GM10847 (cell line): ENCODE measurements around the gene GCNT3.

Experiments
- POLR2A ChIP-seq: IDR thresholded peaks from 2 replicates; pipeline ENCODE4 v1.6.1; 2011; ENCODE audit not compliant: insufficient read length; ENCODE audit errors: extremely low read depth

The GCNT3 gene

GRCh38 chr15:59598461-59598860 is 13.1 kb upstream of the GCNT3 start:
- no peak for TF ChIP-seq POLR2A

- TF ChIP-seq POLR2A: no peak
Observed at GRCh38 chr15:59605994-59606393, 5.6 kb upstream of the GCNT3 start.

GRCh38 chr15:59609730-59610712 is 1.6 kb upstream of the GCNT3 start:
- TF ChIP-seq POLR2A: no peak

GRCh38 chr15:59614153-59614552 is 2.6 kb downstream of the GCNT3 start:
- TF ChIP-seq POLR2A: no peak

- TF ChIP-seq POLR2A: no peak
Observed at GRCh38 chr15:59615661-59616060, 4.1 kb downstream of the GCNT3 start.

- no peak for TF ChIP-seq POLR2A
Observed at GRCh38 chr15:59616379-59616778, 4.8 kb downstream of the GCNT3 start.

GRCh38 chr15:59618406-59618805 is 6.8 kb downstream of the GCNT3 start:
- no peak for TF ChIP-seq POLR2A

- TF ChIP-seq POLR2A: no peak
Observed at GRCh38 chr15:59622289-59622688, 10.7 kb downstream of the GCNT3 start.

- no peak for TF ChIP-seq POLR2A
Observed at GRCh38 chr15:59632714-59633113, 21.1 kb downstream of the GCNT3 start.

GRCh38 chr15:59636184-59636583 is 24.6 kb downstream of the GCNT3 start:
- no peak for TF ChIP-seq POLR2A

GRCh38 chr15:59642351-59642750 is 30.8 kb downstream of the GCNT3 start:
- TF ChIP-seq POLR2A: no peak

- TF ChIP-seq POLR2A: no peak
Observed at GRCh38 chr15:59644756-59645155, 33.2 kb downstream of the GCNT3 start.

GRCh38 chr15:59646277-59646676 is 34.7 kb downstream of the GCNT3 start:
- no peak for TF ChIP-seq POLR2A

- TF ChIP-seq POLR2A: no peak
Observed at GRCh38 chr15:59647085-59647484, 35.5 kb downstream of the GCNT3 start.

GRCh38 chr15:59649603-59650002 is 38.0 kb downstream of the GCNT3 start:
- TF ChIP-seq POLR2A: no peak

GRCh38 chr15:59654046-59654445 is 42.5 kb downstream of the GCNT3 start:
- no peak for TF ChIP-seq POLR2A

- peak; percentile 73 for TF ChIP-seq POLR2A
Observed at GRCh38 chr15:59656897-59657634, 45.5 kb downstream of the GCNT3 start, which contains the start of gene GTF2A2. TSS of gene GTF2A2 (minus strand) at chr15:59657515. CDS start at chr15:59652277, 5,238 bp downstream.
